Sigmoid colon (tissue), 4 donors: Measurements from ENCODE around the gene PDE11A.

ENCODE experiments used
- POLR2A ChIP-seq, 2 donors: fragments of 450-650 bp; IDR thresholded peaks; one replicate each; pipeline ENCODE4 v1.6.1; 2016; ENCODE audit warnings: antibody characterized with exemption in 2 of 2, mild to moderate bottlenecking in 2 of 2, moderate library complexity in 2 of 2
- POLR2AphosphoS5 ChIP-seq, 4 donors: sonication (generic); formaldehyde crosslinking; IDR thresholded peaks; one replicate each; pipeline ENCODE4 v1.6.1; 2017; ENCODE audit warnings: antibody characterized with exemption in 4 of 4
- TF ChIP-seq, protein P1 (sequence below), 4 experiments: fragments of 450-650 bp in 3 of 4; fragments of 200-600 bp in 1 of 4; IDR thresholded peaks; one replicate each; pipeline ENCODE4 v1.5.1; 2016 to 2019; ENCODE audit warnings: antibody characterized with exemption in 4 of 4, mild to moderate bottlenecking in 3 of 4, moderate library complexity in 2 of 4

GRCh38 chr2:177633111-177633510, 439.5 kb downstream of the PDE11A start:
- TF ChIP-seq POLR2A (IDR thresholded peaks at IDR 0.05) = no peak
- TF ChIP-seq, protein P1, sequence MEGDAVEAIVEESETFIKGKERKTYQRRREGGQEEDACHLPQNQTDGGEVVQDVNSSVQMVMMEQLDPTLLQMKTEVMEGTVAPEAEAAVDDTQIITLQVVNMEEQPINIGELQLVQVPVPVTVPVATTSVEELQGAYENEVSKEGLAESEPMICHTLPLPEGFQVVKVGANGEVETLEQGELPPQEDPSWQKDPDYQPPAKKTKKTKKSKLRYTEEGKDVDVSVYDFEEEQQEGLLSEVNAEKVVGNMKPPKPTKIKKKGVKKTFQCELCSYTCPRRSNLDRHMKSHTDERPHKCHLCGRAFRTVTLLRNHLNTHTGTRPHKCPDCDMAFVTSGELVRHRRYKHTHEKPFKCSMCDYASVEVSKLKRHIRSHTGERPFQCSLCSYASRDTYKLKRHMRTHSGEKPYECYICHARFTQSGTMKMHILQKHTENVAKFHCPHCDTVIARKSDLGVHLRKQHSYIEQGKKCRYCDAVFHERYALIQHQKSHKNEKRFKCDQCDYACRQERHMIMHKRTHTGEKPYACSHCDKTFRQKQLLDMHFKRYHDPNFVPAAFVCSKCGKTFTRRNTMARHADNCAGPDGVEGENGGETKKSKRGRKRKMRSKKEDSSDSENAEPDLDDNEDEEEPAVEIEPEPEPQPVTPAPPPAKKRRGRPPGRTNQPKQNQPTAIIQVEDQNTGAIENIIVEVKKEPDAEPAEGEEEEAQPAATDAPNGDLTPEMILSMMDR (IDR thresholded peaks at IDR 0.05) = no peak
- no peak for TF ChIP-seq POLR2AphosphoS5 (IDR thresholded peaks at IDR 0.05)
